A673 (cell line): ENCODE measurements around the gene KRTAP5-2. TPM values are rescaled to one million over a fixed set of nuclear protein-coding genes. Genes with fewer than 3 reads are reported as not detected.

ENCODE experiments used
- BruUV-seq: library from RNA; stranded (reverse); fragments of 400-500 nt; replicated peaks from 2 replicates; lab custom pipeline; 2021; lab: Mats Ljungman, UMichigan
- CTCF ChIA-PET: fragments of 300-600 bp; sonication (Branson Sonifier 250); formaldehyde crosslinking; loops from one replicate; lab custom pipeline; 2022; ENCODE audit warnings: antibody characterized with exemption; lab: Charles Lee
- POLR2A ChIA-PET: fragments of 300-600 bp; sonication (Branson Sonifier 250); formaldehyde crosslinking; loops from one replicate; lab custom pipeline; 2022; ENCODE audit warnings: antibody characterized with exemption; ENCODE audit not compliant: low non-redundant PET; lab: Charles Lee
- DNase-seq: peaks from one replicate; pipeline ENCODE4 v3.0.0-alpha.2; 2015; ENCODE audit warnings: low spot score
- H3K27ac ChIP-seq: fragments of 200-600 bp; sonication (generic); 2 replicates; pipeline ENCODE4 v1.5.1; 2016; ENCODE audit warnings: mixed run types, low read depth, mild to moderate bottlenecking, mixed read lengths, antibody characterized with exemption, low read length; ENCODE audit not compliant: poor library complexity, severe bottlenecking
- H3K27me3 ChIP-seq: fragments of 200-600 bp; sonication (generic); replicated peaks from 2 replicates; pipeline ENCODE4 v1.6.1; 2017; ENCODE audit warnings: mixed run types, low read depth, mild to moderate bottlenecking, mixed read lengths, antibody characterized with exemption, low read length; ENCODE audit not compliant: insufficient read depth, poor library complexity
- H3K36me3 ChIP-seq: fragments of 200-600 bp; sonication (generic); 2 replicates; pipeline ENCODE4 v1.6.1; 2016; ENCODE audit warnings: mixed run types, mild to moderate bottlenecking, mixed read lengths, antibody characterized with exemption, low read length; ENCODE audit not compliant: insufficient read depth, poor library complexity, severe bottlenecking
- H3K4me1 ChIP-seq: fragments of 200-600 bp; sonication (generic); 2 replicates; pipeline ENCODE4 v1.6.1; 2017; ENCODE audit warnings: mixed run types, mild to moderate bottlenecking, mixed read lengths, antibody characterized with exemption, low read length; ENCODE audit not compliant: insufficient read depth, poor library complexity, severe bottlenecking
- H3K4me3 ChIP-seq: fragments of 200-600 bp; sonication (generic); 2 replicates; pipeline ENCODE4 v1.5.1; 2016; ENCODE audit warnings: low read depth, mixed run types, mild to moderate bottlenecking, mixed read lengths, low read length; ENCODE audit not compliant: poor library complexity, severe bottlenecking
- H3K9me3 ChIP-seq: fragments of 200-600 bp; sonication (generic); 2 replicates; pipeline ENCODE4 v1.6.1; 2016; ENCODE audit warnings: mixed run types, low read depth, mild to moderate bottlenecking, mixed read lengths, antibody characterized with exemption, low read length; ENCODE audit not compliant: poor library complexity, severe bottlenecking
- CTCF ChIP-seq: fragments of 300-800, 200-600 bp; sonication (generic); conservative IDR thresholded peaks from 2 replicates; pipeline ENCODE4 v1.5.1; 2017; ENCODE audit warnings: low read depth, mild to moderate bottlenecking, antibody characterized with exemption, low read length, moderate library complexity, mixed read lengths
- EZH2 ChIP-seq: fragments of 200-600 bp; sonication (generic); IDR thresholded peaks from 2 replicates; pipeline ENCODE4 v1.6.1; 2017; ENCODE audit warnings: borderline replicate concordance, low read depth, mild to moderate bottlenecking, mixed read lengths, antibody characterized with exemption, low read length; ENCODE audit not compliant: poor library complexity, severe bottlenecking
- intact Hi-C: fragments of 100-400 bp; cut with micrococcal nuclease; formaldehyde crosslinking; loops from one replicate; pipeline ENCODE4 v1.10.0; 2022; ENCODE audit not compliant: unreplicated experiment
- total RNA-seq: library from RNA; stranded (reverse); gene quantifications from 2 replicates; pipeline ENCODE4 v1.2.3, GENCODE V29; 2021

The KRTAP5-2 gene
- total RNA-seq, 1 experiment from 2014 or later: not detected

DNA sequence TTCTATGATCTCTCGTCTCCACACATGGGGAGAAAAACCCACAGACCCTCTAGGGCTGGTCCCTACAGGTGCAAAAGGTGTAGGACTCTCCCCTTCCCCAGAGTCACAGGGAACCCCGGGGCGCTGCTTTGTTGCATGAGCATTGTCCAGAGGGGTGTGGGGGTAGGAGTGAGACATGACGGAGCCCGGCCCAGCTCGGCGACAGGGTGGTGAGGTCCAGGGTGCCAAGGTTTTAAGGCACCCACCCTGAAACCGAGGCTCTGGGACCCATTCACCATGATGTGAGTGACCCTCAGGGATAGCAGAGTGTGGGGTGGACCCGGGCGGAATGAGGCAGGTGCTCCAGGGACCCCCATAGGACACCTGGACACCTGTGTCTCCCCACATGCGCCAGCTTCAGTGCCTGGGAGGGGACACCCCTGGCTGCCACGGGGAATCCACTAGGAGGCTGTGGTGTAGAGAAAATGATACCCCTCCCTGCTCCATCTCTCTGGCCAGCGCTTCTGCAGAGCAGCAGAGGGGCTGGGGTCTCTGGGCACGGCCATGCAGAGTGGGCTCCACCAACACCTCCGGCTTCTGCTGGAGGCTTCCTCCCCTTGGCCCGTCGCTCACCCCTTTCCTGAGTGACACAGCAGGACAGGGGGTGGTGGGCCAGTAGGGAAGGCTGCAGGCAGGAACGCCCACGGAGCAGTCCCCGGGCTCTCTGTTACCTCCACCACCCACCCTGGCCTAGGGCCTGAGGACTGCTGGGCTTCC, 46.7 kb upstream of the KRTAP5-2 start:
- H3K4me3 ChIP-seq: no peak overlapping the region
- no peaks in the 10 kb centered on the region for H3K4me1 ChIP-seq
- no peaks in the 10 kb centered on the region for H3K27me3 ChIP-seq
- ChIA-PET POLR2A (no interaction called here), CTCF (no interaction called here)
- H3K9me3 ChIP-seq: no peaks in the 10 kb centered on the region
- DNase-seq: no peak
- no peak overlapping the region for H3K27ac ChIP-seq
- intact Hi-C loops: no loop called here
- no TSS peak for BruUV-seq
- H3K36me3 ChIP-seq: no peaks in the 10 kb centered on the region
- no peak for TF ChIP-seq EZH2
- no peak for TF ChIP-seq CTCF

- no peak for TF ChIP-seq CTCF
- no peak for TF ChIP-seq EZH2
- Histone ChIP-seq H3K4me3 (no peak overlapping the region), H3K4me1 (no peaks in the 10 kb centered on the region), H3K27me3 (no peaks in the 10 kb centered on the region), H3K27ac (no peak overlapping the region), H3K36me3 (no peaks in the 10 kb centered on the region), H3K9me3 (no peaks in the 10 kb centered on the region)
- intact Hi-C loops: no loop called here
- POLR2A ChIA-PET: no interaction called here
- no TSS peak for BruUV-seq
- CTCF ChIA-PET: no interaction called here
- no peak for DNase-seq
These were observed 45.1 kb upstream of the KRTAP5-2 start for GRCh38 chr11:1643146-1643690.

DNA sequence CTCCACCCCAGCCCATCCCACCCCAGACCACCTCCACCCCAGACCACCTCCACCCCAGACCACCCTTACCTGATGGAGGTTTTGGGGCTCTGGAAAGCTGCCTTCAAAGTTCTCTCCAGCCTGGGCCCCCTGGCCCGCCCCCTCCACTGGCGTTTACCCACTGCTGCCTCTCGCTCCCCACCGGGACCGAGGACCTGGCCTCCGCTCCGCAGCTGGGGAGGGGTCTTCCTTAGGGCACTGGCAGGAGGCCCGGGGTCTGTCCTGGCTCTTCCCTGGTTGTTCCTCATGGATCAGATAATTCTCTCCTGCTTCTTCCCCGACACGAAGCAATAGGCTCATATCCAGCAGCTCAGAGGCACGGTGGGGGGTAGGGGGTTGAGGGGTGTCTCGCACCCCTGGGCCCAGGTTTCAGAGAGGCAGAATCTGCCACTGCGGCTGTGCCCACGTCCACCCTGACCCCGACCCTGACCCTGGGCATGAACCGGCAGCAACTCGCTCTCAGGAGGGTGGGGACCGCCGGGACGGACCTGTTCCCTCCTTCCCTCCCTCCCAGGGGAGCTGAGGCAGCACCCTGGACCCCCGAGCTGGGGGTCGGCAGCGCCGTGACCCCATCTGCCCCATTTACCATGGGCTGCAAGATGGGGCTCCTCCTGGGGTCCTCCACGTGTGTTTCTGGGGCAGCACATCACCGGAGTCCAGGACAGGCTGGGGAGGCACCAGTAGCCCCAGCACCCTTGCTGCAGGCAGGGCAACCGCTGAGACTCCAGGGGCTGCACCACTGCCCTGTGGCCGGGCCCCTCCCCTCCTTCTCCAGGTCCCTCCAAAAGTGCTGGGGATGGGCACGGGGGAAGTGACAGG, 44.4 kb upstream of the KRTAP5-2 start:
- Histone ChIP-seq H3K27ac (no peak overlapping the region), H3K27me3 (no peaks in the 10 kb centered on the region), H3K36me3 (no peaks in the 10 kb centered on the region), H3K4me3 (no peak overlapping the region), H3K9me3 (no peaks in the 10 kb centered on the region), H3K4me1 (no peaks in the 10 kb centered on the region)
- TF ChIP-seq CTCF (no peak), EZH2 (no peak)
- no TSS peak for BruUV-seq
- ChIA-PET CTCF (no interaction called here), POLR2A (no interaction called here)
- intact Hi-C loops: no loop called here
- DNase-seq: no peak
